Fibroblast of the aortic adventitia (primary cell): ENCODE data around the gene HSD17B14. TPM values are rescaled to one million over a fixed set of nuclear protein-coding genes. Genes with fewer than 3 reads are reported as not detected.
"Not testable (repeated sequence)": the region's sequence is repeated elsewhere in the genome, so short reads cannot be mapped to it uniquely, and the experiment has no call there.

ENCODE experiments used
- DNase-seq: peaks from one replicate; pipeline ENCODE4 v3.0.0-alpha.2; 2010; ENCODE audit warnings: low read depth
- H3K4me3 ChIP-seq: 2 replicates; pipeline ENCODE4 v1.5.1; 2011; ENCODE audit warnings: low read depth, mild to moderate bottlenecking, control low read depth, low read length, moderate library complexity
- total RNA-seq: library from RNA; depleted of rRNA; stranded (reverse); fragments of >200 nt; gene quantifications from 2 replicates; pipeline ENCODE4 v1.2.3, GENCODE V29; 2012; ENCODE audit warnings: low replicate concordance
- TF ChIP-seq, protein P1 (sequence below): IDR thresholded peaks from 2 replicates; pipeline ENCODE4 v1.5.1; 2011; ENCODE audit warnings: mild to moderate bottlenecking, low read length, control low read depth, inconsistent platforms; ENCODE audit not compliant: insufficient read depth

The HSD17B14 gene
- total RNA-seq, 1 donor, result 3.6 TPM

DNA sequence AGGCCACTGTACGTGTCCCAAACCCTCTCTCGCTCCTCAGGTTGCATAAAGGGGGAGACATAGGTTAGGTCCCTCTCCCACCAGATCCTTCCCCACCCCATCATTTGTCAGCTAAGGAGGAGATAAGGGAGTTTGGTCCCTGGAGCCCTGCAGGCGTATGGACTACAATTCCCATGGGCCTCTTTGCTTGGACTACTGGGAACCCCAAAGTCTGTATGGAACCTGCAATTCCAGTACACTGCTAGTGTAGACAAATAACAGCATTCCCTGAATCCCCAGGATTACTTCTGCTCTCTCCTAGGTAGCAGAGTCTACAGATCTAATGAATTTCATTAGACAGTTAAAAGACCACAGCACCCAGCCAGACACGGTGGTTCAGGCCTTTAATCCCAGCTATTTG is 16.0 kb upstream of the HSD17B14 start:
- TF ChIP-seq, protein P1, sequence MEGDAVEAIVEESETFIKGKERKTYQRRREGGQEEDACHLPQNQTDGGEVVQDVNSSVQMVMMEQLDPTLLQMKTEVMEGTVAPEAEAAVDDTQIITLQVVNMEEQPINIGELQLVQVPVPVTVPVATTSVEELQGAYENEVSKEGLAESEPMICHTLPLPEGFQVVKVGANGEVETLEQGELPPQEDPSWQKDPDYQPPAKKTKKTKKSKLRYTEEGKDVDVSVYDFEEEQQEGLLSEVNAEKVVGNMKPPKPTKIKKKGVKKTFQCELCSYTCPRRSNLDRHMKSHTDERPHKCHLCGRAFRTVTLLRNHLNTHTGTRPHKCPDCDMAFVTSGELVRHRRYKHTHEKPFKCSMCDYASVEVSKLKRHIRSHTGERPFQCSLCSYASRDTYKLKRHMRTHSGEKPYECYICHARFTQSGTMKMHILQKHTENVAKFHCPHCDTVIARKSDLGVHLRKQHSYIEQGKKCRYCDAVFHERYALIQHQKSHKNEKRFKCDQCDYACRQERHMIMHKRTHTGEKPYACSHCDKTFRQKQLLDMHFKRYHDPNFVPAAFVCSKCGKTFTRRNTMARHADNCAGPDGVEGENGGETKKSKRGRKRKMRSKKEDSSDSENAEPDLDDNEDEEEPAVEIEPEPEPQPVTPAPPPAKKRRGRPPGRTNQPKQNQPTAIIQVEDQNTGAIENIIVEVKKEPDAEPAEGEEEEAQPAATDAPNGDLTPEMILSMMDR, result no peak
- DNase-seq, result no peak
- no peak overlapping the region for H3K4me3 ChIP-seq

DNA sequence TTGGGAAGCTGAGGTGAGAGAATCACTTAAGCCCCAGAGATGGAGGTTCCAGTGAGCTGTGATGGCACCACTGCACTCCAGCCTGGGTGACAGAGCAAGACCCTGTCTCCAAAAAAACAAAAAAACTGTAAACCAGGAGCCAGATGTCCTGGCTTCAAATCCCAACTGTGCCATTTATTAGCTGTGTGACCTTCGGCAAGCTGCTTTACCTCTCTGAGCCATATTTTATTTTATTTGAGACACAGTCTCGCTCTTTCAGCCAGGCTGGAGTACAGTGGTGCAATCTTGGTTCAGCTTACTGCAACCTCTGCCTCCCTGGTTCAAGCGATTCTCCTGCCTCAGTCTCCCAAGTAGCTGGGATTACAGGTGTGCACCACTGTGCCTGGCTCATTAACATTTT is 10.4 kb upstream of the HSD17B14 start:
- not testable (repeated sequence) for H3K4me3 ChIP-seq, DNase-seq

DNA sequence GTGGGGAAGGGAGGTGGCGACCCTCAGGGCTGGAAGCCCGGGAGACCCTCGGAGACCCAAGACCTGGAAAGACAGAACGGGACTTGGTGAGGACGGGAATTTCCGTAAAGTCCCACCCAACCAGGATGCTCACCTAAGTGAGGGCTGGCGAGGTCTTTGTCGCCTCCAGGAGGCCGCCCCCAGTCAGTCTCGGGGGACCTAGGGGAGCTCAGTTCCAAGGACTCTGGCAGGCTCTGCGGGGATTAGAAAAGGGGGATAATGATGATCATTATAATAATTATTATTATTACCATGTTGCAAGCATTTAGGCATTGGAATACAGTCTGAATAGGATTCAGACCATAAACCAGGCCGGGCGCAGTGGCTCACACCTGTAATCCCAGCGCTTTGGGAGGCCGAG is 9.1 kb upstream of the HSD17B14 start:
- no peak for DNase-seq
- TF ChIP-seq, protein P1, result no peak

DNA sequence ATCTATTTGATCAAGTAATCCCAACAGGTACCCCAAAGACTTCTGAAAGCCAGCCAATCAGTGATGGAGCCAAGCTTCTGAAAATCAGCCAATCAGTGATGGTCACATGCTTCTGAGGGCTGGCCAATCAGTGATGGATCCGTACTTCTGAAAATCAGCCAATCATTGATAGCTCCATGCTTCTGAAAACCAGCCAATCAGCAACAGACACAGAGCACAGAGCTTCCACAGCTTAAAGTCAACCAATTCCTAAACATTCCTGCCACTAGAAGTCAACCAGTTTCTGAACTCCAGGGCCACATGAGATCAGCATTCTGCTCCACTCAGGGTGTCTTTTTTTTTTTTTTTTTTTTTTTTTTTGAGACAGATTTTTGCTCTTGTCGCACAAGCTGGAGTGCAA is 8.2 kb upstream of the HSD17B14 start:
- TF ChIP-seq, protein P1, result peak; percentile 33
- H3K4me3 ChIP-seq, result no peak overlapping the region
- DNase-seq, result peak; percentile 52

More for the DNA sequence above, 9.1 kb upstream of the HSD17B14 start:
- H3K4me3 ChIP-seq, result no peak overlapping the region

DNA sequence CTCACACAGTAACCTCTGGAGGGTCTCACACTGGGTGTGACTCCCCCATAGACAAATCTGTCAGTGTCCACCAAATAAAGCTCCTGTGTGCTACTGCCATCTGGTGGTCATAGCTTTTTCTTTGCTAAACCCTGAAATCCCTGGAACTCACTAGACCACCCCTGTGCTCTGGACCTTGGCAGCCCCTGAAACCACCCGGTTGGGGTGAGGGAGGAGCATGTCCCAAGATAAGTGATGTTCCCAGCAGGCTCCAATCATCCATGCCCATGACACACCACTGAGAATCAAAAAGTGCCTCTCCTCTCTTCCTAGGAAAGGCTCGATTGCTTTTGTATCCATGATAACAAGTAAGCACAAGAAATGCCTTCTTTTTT is 6.5 kb upstream of the HSD17B14 start:
- no peak overlapping the region for H3K4me3 ChIP-seq
- DNase-seq, result peak; percentile 71
- TF ChIP-seq, protein P1, result peak; percentile 78

DNA sequence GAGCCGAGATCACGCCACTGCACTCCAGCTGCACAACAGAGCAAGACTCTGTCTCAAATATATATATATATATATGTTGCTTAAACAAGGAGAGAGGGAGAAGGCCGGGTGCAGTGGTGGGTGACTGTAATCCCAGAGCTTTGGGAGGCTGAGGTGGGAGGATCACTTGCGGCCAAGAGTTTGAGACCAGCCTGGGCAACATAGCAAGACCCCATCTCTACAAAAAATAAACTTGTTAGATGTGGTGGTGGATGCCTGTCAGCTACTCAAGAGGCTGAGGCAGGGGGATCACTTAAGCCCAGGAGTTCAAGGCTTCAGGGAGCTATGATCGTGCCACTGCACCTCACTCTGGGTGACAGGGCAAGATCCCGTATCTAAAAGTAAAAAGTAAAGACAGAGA is 5.3 kb upstream of the HSD17B14 start:
- no peak for DNase-seq
- H3K4me3 ChIP-seq, result no peak overlapping the region
- TF ChIP-seq, protein P1, result no peak

DNA sequence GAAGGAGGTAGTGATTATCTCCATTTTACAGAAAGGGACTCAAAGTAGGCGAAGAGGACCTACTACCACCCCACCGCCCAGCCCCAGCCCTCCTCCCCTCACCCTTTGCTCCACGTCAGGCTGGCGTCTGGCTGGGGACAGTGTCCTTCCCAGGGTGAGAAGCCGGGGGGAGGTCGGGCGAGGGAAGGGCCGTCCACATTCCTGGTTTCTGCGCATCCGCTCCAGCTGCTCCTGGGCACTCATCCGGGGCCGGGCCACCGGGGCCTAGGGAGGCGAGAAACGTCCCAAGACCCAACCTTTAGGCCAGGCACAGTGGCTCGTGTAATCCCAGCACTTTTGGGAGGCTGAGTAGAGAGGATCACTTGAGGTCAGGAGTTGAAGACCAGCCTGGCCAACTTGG is 4.8 kb upstream of the HSD17B14 start:
- no peak for DNase-seq
- TF ChIP-seq, protein P1, result no peak
- H3K4me3 ChIP-seq, result no peak overlapping the region

DNA sequence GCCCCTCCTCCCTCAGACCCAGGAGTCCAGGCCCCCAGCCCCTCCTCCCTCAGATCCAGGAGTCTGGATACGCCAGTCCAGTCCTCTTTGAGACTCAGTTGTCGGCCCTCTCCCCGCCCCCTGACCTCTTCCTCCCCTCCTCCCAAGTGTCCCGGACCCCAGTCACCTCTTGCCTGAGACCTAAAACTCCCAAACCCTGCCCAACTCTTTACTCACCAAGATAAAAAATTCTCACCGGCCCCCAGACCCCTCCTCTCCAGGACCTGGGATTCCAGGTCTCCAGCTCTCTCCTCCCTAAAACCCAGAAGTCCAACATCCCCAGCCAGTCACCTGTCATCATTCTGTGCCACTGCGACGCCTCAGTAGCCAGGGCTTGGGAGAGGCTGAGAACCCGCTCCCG is 1.4 kb upstream of the HSD17B14 start:
- no peak for DNase-seq
- no peak overlapping the region for H3K4me3 ChIP-seq
- TF ChIP-seq, protein P1, result no peak
